NT2/D1 (cell line): ENCODE results near the gene GLT8D2.

Experiments used
- SUZ12 ChIP-seq: IDR thresholded peaks from 2 replicates; pipeline ENCODE4 v1.6.1; 2011; ENCODE audit not compliant: insufficient read length, insufficient read depth; ENCODE audit errors: extremely low read depth
- YY1 ChIP-seq: IDR thresholded peaks from 2 replicates; pipeline ENCODE4 v1.6.1; 2011; ENCODE audit not compliant: insufficient read length, insufficient read depth
- ZNF274 ChIP-seq: IDR thresholded peaks from 2 replicates; pipeline ENCODE4 v1.6.1; 2011; ENCODE audit warnings: mild to moderate bottlenecking, low read depth, low read length

DNA sequence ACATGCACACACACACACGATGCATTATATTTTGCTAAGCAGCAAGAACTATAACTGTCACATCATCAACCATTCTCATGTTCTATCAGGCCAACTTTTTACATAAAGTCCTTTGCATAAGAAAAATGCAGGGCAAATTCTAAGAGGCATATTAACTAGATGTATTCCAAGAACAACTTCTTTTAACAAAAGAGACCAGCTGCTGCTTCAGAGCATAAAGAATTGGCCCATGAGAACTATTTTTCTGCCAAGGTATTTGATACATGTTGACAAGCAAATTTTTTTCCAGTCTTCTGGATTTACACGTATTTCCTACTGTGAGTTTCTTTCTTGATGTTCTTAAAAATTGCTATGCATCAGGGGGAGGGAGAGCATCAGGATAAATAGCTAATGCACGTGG lies 27.2 kb downstream of the GLT8D2 start:
- TF ChIP-seq ZNF274 (no peak), YY1 (no peak), SUZ12 (no peak)
